OCI-LY7 (cell line): ENCODE results near the gene PACS1.

ENCODE experiments used
- CTCF ChIP-seq: fragments of 200-600 bp; sonication (generic); conservative IDR thresholded peaks from 2 replicates; pipeline ENCODE4 v1.5.1; 2014; ENCODE audit warnings: mild to moderate bottlenecking, antibody characterized with exemption, low read length, moderate library complexity, mixed read lengths
- EZH2phosphoT487 ChIP-seq: fragments of 200-600 bp; sonication (generic); IDR thresholded peaks from 2 replicates; pipeline ENCODE4 v1.6.1; 2018; ENCODE audit warnings: low read depth, borderline replicate concordance, mild to moderate bottlenecking, mixed run types, antibody characterized with exemption, low read length, moderate library complexity, mixed read lengths

- no peak for TF ChIP-seq CTCF
- no peak for TF ChIP-seq EZH2phosphoT487
These were observed 5.5 kb upstream of the PACS1 start for GRCh38 chr11:66064571-66064970.
